GM23338 (cell line): ENCODE measurements around the gene MCIDAS. TPM values are rescaled to one million over a fixed set of nuclear protein-coding genes. Genes with fewer than 3 reads are reported as not detected.

Experiments
- ATAC-seq: fragments of 200-7000 bp; cut with Tn5 transposase; 3 replicates; pipeline ENCODE4 v1.9.1; 2020
- DNase-seq: peaks from one replicate; pipeline ENCODE4 v3.0.0-alpha.2; 2015; ENCODE audit warnings: low spot score
- H2AFZ ChIP-seq: fragments of 200-600 bp; sonication (generic); 2 replicates; pipeline ENCODE4 v1.8.0; 2016; ENCODE audit warnings: antibody characterized with exemption, mild to moderate bottlenecking, moderate library complexity
- H3F3A ChIP-seq: fragments of 200-600 bp; sonication (generic); replicated peaks from 2 replicates; pipeline ENCODE4 v1.8.0; 2017; ENCODE audit warnings: antibody characterized with exemption, mixed run types, low read depth
- H3K27ac ChIP-seq: fragments of 200-600 bp; sonication (generic); 2 replicates; pipeline ENCODE4 v1.6.1; 2016; ENCODE audit warnings: low read depth
- H3K27me3 ChIP-seq: fragments of 200-600 bp; sonication (generic); 2 replicates; pipeline ENCODE4 v1.8.0; 2016; ENCODE audit warnings: mild to moderate bottlenecking, mixed run types, moderate library complexity; ENCODE audit not compliant: insufficient read depth
- H3K36me3 ChIP-seq: fragments of 200-600 bp; sonication (generic); 2 replicates; pipeline ENCODE4 v1.8.0; 2016; ENCODE audit warnings: mild to moderate bottlenecking; ENCODE audit not compliant: insufficient read depth
- H3K4me1 ChIP-seq: fragments of 200-600 bp; sonication (generic); 2 replicates; pipeline ENCODE4 v1.8.0; 2016; ENCODE audit warnings: mild to moderate bottlenecking, moderate library complexity; ENCODE audit not compliant: insufficient read depth
- H3K4me2 ChIP-seq: fragments of 200-600 bp; sonication (generic); 2 replicates; pipeline ENCODE4 v1.7.1; 2017; ENCODE audit warnings: mixed run types
- H3K4me3 ChIP-seq: fragments of 200-600 bp; sonication (generic); 2 replicates; pipeline ENCODE4 v1.6.1; 2016; ENCODE audit warnings: mixed run types
- H3K79me2 ChIP-seq: fragments of 200-600 bp; sonication (generic); replicated peaks from 2 replicates; pipeline ENCODE4 v1.8.0; 2017; ENCODE audit warnings: mild to moderate bottlenecking; ENCODE audit not compliant: insufficient read depth
- H3K9me2 ChIP-seq: fragments of 200-600 bp; sonication (generic); 2 replicates; pipeline ENCODE4 v1.8.0; 2017; ENCODE audit not compliant: insufficient read depth
- H4K20me1 ChIP-seq: fragments of 200-600 bp; sonication (generic); replicated peaks from 2 replicates; pipeline ENCODE4 v1.8.0; 2017; ENCODE audit warnings: mild to moderate bottlenecking; ENCODE audit not compliant: insufficient read depth
- H3K27ac Mint-ChIP-seq: 2 replicates; pipeline ENCODE4 v1.8.0; 2020; ENCODE audit warnings: inconsistent platforms, mild to moderate bottlenecking, moderate library complexity, mixed read lengths
- H3K27me3 Mint-ChIP-seq: 3 replicates; pipeline ENCODE4 v1.8.0; 2022; ENCODE audit warnings: low read depth, mild to moderate bottlenecking, moderate library complexity, mixed read lengths, inconsistent platforms; ENCODE audit not compliant: insufficient read depth, poor library complexity
- H3K36me3 Mint-ChIP-seq: 3 replicates; pipeline ENCODE4 v1.8.0; 2021; ENCODE audit warnings: low read depth, mild to moderate bottlenecking, inconsistent platforms, moderate library complexity, mixed read lengths
- H3K4me1 Mint-ChIP-seq: 3 replicates; pipeline ENCODE4 v1.8.0; 2020; ENCODE audit warnings: mild to moderate bottlenecking, inconsistent platforms, mixed read lengths
- H3K4me3 Mint-ChIP-seq: 3 replicates; pipeline ENCODE4 v1.8.0; 2021; ENCODE audit warnings: moderate library complexity, mild to moderate bottlenecking, inconsistent platforms, mixed read lengths
- H3K9me3 Mint-ChIP-seq: 3 replicates; pipeline ENCODE4 v1.8.0; 2020; ENCODE audit warnings: moderate library complexity, mild to moderate bottlenecking, inconsistent platforms, mixed read lengths
- CREB1 ChIP-seq: fragments of 250-450 bp; sonication (Bioruptor Pico); IDR thresholded peaks from 2 replicates; pipeline ENCODE4 v1.5.0; 2020; ENCODE audit warnings: low read depth, mild to moderate bottlenecking, moderate library complexity
- EZH2 ChIP-seq: fragments of 200-600 bp; sonication (generic); IDR thresholded peaks from one replicate; pipeline ENCODE4 v1.8.0; 2017; ENCODE audit warnings: antibody characterized with exemption, mild to moderate bottlenecking, low read depth; ENCODE audit not compliant: unreplicated experiment
- NANOG ChIP-seq: IDR thresholded peaks from 2 replicates; pipeline ENCODE4 v1.6.1; 2016; ENCODE audit warnings: antibody characterized with exemption, borderline replicate concordance
- STAT1 ChIP-seq: IDR thresholded peaks from one replicate; pipeline ENCODE4 v1.6.1; 2016; ENCODE audit warnings: antibody characterized with exemption; ENCODE audit not compliant: unreplicated experiment
- ZNF114 ChIP-seq: fragments of 250-450 bp; sonication (Bioruptor Pico); IDR thresholded peaks from 2 replicates; pipeline ENCODE4 v1.5.0; 2020; ENCODE audit warnings: mild to moderate bottlenecking, moderate library complexity
- polyA plus RNA-seq: library from polyadenylated mRNA; unstranded; fragments of >200 nt; fragmentation: Nextera tagmentation; extraction: Ambion mirVana; gene quantifications from 2 replicates; pipeline ENCODE4 v1.2.1, GENCODE V29; 2016
- total RNA-seq: library from RNA; depleted of rRNA; stranded (reverse); fragments of >200 nt; shearing (Covaris generic); gene quantifications from 2 replicates; pipeline ENCODE4 v1.2.3, GENCODE V29; 2014
- TF ChIP-seq, protein P1 (sequence below): fragments of 250-450 bp; sonication (Bioruptor Pico); IDR thresholded peaks from 2 replicates; pipeline ENCODE4 v1.5.0; 2020; ENCODE audit warnings: mild to moderate bottlenecking, moderate library complexity

The MCIDAS gene
- total and polyA plus RNA-seq, 2 experiments from 2014 or later = not detected

DNA sequence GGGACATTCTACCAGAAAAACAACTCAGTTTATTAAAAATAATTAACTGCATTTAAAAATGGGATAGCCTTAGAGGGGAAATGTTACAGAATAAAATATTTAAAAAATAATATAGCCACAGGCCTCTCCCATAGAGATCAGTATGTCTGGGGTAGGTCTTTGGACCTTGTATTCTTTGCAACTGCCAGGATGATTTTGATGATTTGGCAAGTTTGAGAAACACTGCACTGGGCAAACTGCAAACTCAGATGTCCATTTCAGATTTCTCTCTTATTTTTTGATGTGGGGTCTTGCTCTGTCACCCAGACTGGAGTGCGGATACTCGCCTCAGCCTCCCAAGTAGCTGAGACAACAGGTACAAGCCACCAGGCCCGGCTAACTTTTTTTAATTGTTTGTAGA lies 31.2 kb upstream of the MCIDAS start (continued):
- TF ChIP-seq, protein P1, sequence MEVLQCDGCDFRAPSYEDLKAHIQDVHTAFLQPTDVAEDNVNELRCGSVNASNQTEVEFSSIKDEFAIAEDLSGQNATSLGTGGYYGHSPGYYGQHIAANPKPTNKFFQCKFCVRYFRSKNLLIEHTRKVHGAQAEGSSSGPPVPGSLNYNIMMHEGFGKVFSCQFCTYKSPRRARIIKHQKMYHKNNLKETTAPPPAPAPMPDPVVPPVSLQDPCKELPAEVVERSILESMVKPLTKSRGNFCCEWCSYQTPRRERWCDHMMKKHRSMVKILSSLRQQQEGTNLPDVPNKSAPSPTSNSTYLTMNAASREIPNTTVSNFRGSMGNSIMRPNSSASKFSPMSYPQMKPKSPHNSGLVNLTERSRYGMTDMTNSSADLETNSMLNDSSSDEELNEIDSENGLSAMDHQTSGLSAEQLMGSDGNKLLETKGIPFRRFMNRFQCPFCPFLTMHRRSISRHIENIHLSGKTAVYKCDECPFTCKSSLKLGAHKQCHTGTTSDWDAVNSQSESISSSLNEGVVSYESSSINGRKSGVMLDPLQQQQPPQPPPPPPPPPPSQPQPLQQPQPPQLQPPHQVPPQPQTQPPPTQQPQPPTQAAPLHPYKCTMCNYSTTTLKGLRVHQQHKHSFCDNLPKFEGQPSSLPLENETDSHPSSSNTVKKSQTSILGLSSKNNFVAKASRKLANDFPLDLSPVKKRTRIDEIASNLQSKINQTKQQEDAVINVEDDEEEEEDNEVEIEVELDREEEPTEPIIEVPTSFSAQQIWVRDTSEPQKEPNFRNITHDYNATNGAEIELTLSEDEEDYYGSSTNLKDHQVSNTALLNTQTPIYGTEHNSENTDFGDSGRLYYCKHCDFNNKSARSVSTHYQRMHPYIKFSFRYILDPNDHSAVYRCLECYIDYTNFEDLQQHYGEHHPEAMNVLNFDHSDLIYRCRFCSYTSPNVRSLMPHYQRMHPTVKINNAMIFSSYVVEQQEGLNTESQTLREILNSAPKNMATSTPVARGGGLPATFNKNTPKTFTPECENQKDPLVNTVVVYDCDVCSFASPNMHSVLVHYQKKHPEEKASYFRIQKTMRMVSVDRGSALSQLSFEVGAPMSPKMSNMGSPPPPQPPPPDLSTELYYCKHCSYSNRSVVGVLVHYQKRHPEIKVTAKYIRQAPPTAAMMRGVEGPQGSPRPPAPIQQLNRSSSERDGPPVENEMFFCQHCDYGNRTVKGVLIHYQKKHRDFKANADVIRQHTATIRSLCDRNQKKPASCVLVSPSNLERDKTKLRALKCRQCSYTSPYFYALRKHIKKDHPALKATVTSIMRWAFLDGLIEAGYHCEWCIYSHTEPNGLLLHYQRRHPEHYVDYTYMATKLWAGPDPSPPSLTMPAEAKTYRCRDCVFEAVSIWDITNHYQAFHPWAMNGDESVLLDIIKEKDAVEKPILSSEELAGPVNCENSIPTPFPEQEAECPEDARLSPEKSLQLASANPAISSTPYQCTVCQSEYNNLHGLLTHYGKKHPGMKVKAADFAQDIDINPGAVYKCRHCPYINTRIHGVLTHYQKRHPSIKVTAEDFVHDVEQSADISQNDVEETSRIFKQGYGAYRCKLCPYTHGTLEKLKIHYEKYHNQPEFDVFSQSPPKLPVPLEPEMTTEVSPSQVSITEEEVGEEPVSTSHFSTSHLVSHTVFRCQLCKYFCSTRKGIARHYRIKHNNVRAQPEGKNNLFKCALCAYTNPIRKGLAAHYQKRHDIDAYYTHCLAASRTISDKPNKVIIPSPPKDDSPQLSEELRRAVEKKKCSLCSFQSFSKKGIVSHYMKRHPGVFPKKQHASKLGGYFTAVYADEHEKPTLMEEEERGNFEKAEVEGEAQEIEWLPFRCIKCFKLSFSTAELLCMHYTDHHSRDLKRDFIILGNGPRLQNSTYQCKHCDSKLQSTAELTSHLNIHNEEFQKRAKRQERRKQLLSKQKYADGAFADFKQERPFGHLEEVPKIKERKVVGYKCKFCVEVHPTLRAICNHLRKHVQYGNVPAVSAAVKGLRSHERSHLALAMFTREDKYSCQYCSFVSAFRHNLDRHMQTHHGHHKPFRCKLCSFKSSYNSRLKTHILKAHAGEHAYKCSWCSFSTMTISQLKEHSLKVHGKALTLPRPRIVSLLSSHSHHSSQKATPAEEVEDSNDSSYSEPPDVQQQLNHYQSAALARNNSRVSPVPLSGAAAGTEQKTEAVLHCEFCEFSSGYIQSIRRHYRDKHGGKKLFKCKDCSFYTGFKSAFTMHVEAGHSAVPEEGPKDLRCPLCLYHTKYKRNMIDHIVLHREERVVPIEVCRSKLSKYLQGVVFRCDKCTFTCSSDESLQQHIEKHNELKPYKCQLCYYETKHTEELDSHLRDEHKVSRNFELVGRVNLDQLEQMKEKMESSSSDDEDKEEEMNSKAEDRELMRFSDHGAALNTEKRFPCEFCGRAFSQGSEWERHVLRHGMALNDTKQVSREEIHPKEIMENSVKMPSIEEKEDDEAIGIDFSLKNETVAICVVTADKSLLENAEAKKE (CRISPR knock-in tag) = no peak
- TF ChIP-seq NANOG (no peak), EZH2 (no peak), STAT1 (no peak), ZNF114 (no peak)

DNA sequence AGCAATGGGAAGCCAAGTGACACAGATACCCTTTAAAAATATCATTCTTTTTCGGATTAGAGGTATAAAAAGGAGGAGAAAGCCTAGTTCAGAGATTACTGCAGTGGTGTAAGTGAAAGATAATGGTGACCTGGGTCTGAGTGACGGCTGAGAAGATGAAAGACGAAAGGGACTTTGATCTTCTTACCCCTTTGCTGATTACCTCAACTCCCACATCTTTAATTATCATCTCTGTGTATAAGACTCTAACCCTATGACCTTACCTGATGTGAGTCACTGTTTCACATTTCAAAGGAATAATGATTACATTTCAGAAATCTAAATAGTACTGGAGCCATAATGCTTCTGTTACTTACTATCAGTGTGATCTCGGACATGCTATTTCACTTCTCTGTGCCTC lies 27.7 kb upstream of the MCIDAS start:
- Histone ChIP-seq H3K27me3 (no peaks in the 10 kb centered on the region), H3F3A (no peaks in the 10 kb centered on the region), H3K9me2 (no peaks in the 10 kb centered on the region), H2AFZ (no peak overlapping the region), H3K4me2 (no peak overlapping the region), H3K27ac (no peak overlapping the region), H3K4me3 (no peak overlapping the region), H4K20me1 (no peaks in the 10 kb centered on the region), H3K79me2 (no peaks in the 10 kb centered on the region), H3K36me3 (no peaks in the 10 kb centered on the region; the same call in none of the 2 replicates), H3K4me1 (no peaks in the 10 kb centered on the region; the same call in 1 of the 2 replicates)
- no peak for TF ChIP-seq CREB1
- DNase-seq (no peak), ATAC-seq (no peak)
- Mint-ChIP-seq H3K27ac (no peak overlapping the region), H3K4me1 (peaks cover 4% of the 10 kb centered on the region; the same call in 2 of the 3 replicates), H3K27me3 (no peaks in the 10 kb centered on the region), H3K9me3 (no peaks in the 10 kb centered on the region), H3K36me3 (peaks cover 4% of the 10 kb centered on the region; the same call in 1 of the 3 replicates), H3K4me3 (no peak overlapping the region)
